Subcutaneous preadipocyte (primary cell): Measurements from ENCODE around the gene ZFP3. TPM values are rescaled to one million over a fixed set of nuclear protein-coding genes. Genes with fewer than 3 reads are reported as not detected.

Source experiments
- small RNA-seq: library from RNA; depleted of rRNA; stranded (forward); fragments of <200 nt; gene quantifications from one replicate; pipeline ENCODE3, GENCODE V24; 2012
- total RNA-seq: library from RNA; depleted of rRNA; stranded (reverse); fragments of >200 nt; gene quantifications from 2 replicates; pipeline ENCODE4 v1.2.3, GENCODE V29; 2012

ZFP3 gene
- total RNA-seq, result 1.5 and 2.0 TPM in 2 replicates

DNA sequence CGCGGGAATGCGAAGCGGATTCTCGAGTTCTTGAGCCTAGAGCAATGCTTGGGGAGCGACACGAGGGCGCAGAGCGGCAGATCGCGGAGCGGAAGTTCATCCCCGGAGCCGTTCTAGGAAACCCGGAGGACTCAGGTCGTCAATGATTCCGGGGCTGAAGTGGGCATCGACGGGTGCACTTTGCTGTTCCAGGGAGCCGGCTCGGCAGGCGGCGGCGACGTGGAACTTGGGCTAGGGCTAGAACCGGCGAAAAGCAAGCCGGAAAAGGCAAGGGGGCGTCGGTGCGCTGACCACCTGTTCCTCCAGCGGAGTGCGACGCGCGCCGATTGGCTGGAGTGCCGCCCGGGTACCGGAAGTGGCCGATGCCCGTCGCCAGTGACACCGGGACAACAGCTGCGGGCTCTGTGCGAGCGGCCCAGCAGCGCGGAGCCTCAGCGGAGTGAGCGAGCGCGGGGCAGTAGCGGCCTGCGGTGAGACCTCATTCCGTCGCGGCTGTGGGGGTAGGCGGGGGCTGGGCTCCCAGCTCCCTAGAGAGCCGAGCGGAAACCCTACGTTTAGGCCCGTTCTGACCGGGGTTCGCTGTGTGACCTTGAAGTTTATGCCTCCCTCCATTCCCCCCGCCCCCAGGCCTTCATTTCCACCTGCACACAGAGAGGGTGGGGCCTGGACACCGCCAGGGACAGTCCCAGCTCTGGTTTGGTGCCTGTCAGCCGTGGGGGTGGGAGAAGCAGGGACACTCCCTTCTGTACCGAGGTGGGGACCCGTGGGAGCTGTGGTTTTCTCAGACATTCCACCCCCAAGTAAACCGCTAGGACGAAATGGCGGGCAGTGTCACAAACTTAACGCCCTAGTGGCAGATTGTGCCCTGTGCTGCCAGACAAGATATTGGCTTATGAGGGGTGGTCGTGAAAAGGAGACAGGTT, at the start of gene ZFP3:
Gene ZFP3, plus strand, starts transcription at position 362 of the 923 bp plus-strand sequence. CDS start 13,038 bp downstream, outside the sequence.

DNA sequence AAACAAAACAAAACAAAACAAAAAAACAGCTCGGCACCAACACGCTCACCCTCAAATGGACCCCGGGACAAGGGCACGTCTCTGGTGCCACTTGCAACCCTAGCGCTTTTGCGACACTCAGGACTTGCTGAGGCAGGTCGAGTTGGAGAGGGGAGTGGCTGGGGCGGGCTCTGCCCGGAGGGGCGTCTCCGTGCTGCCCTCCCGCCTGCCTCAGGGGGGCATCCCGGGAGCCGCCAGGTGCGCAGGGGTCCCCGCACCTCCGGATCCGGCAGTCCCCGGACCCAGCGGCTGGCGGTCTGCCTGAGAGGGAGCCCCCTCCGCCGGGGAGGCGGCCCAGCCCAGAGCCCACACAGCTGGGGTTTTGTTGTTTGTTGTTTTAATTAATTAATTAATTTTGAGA, 43.0 kb upstream of the ZFP3 start, which contains the start of gene SLC52A1:
Gene SLC52A1, minus strand, starts transcription at position 112 of the 400 bp plus-strand sequence. CDS start 820 bp downstream, outside the sequence.

DNA sequence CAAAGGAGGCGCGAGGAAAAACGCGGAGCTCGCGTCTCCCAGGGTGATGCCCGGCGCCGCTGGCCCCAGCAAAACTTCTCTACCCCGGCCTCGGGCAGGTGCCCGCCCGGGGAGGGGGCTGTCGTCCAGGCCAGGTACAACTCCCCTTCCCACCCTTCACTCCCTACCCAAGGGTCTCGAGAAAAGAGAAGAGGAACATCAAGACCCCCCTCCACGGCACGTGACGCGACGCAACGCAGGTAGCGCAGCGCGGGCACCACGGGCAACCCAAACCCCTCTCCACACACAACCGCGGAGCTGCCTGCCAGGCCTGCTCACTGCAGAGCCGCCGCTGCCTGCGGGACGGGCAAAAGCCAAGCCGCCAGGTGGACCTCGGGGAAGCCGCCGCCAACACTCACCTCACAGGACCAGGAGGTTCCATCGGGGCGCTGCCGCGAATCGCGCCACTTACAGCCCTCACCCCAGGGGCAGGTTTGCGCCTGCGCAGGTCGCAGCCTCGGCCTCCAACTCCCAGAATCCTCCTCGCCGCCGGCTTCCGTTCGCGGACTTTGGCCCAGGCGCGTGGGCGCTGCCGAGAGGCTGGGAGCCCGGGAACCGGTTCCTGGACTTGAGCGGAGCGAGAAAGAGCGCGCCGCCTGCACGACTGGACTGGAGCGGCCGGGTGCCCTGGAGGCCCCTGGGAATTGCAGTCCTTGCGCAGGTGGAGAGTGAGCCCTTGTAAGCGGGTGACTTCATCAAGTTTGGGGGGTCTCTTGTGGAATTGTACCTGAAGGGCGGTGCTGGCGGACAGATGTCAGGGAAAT, 33.3 kb downstream of the ZFP3 start, which contains the start of gene ZNF232:
Gene ZNF232, minus strand, starts transcription at position 477 of the 803 bp plus-strand sequence. Its CDS starts 56 bp downstream, at position 421.

DNA sequence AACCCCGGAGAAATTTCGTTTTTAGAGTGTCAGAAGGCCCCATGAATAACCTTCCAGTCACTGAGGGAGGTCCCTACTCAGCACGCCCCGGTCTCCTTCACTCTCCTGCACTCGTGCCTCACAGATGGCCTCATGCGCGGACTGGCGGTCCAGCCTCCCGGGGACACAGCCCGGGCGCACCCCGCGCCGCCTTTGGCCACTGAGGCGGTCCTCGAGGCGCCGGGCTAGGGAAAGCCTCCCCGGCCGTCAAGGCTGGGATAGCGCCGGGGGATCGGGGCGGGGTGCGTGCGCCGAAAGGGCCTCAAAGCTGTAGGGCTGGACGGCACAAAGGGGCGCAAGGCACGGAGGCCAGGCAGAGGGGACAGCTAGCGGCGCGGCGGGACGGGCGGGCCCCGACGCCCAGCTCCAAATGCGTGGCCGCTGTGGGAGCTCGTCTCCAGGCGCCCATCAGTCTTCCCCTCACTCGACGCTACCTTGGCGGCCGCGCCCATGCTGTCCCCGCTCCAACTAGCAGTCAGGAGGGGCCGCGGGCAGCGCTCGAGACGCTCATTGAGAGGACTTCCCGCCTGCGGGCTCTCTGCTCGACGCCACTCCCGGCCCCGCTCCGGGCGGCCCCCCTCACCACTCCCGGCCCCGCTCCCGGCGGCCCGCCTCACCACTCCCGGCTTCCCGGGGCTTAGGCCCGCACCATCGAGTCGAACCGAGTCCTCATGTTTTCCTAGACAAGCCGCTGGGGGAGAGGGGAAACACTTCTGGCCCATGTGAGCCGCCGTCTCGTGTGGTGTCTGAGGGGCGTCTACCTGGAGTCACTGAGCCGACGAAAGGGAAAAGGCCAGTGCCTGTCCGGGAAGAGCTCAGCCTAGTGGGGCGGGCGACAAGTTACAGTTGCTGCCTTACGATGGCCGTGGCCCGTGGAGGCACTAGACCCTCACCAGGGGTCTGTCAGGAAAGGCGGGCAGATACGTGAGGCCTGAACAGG, 37.7 kb downstream of the ZFP3 start, which contains the start of gene USP6:
Gene USP6, plus strand, starts transcription at position 360 of the 979 bp plus-strand sequence. CDS start 14,336 bp downstream, outside the sequence.

Small RNA genes within 50 kb of the gene (small RNA-seq; reads per million reads assigned to genes)
- gene AC012146.4, result not detected

Other genes starting within 250 kb of the ZFP3 start
- gene MINK1, start 245.1 kb upstream of the ZFP3 start, total RNA-seq, result 32.0 and 37.3 TPM in 2 replicates
- 0.37 and 0.59 TPM in 2 replicates for gene C17orf107, start 178.9 kb upstream of the ZFP3 start, total RNA-seq
- 0.37 TPM in 1 of 2 replicates, not detected in the other for gene CHRNE, start 175.4 kb upstream of the ZFP3 start, total RNA-seq
- gene GP1BA, start 146.2 kb upstream of the ZFP3 start, total RNA-seq, result not detected in 2 replicates
- 50.0 and 50.2 TPM in 2 replicates for gene SLC25A11, start 138.4 kb upstream of the ZFP3 start, total RNA-seq
- 29.4 and 29.9 TPM in 2 replicates for gene RNF167, start 138.2 kb upstream of the ZFP3 start, total RNA-seq
- 412 and 494 TPM in 2 replicates for gene PFN1, start 129.9 kb upstream of the ZFP3 start, total RNA-seq
- 1.1 and 1.6 TPM in 2 replicates for gene ENO3, start 127.3 kb upstream of the ZFP3 start, total RNA-seq
- 30.1 and 37.5 TPM in 2 replicates for gene SPAG7, start 110.7 kb upstream of the ZFP3 start, total RNA-seq
- gene CAMTA2, start 90.8 kb upstream of the ZFP3 start, total RNA-seq, result 10.3 and 20.3 TPM in 2 replicates
- gene INCA1, start 80.9 kb upstream of the ZFP3 start, total RNA-seq, result 0.37 TPM in 1 of 2 replicates, not detected in the other
- 38.6 and 50.8 TPM in 2 replicates for gene KIF1C, start 80.5 kb upstream of the ZFP3 start, total RNA-seq
- under 0.01 TPM in 1 of 2 replicates, not detected in the other for gene SLC52A1, start 43.0 kb upstream of the ZFP3 start, total RNA-seq
- gene ZNF232, start 33.4 kb downstream of the ZFP3 start, total RNA-seq, result 7.2 and 7.3 TPM in 2 replicates
- not detected in 2 replicates for gene USP6, start 37.6 kb downstream of the ZFP3 start, total RNA-seq
- 5.1 and 6.6 TPM in 2 replicates for gene ZNF594, start 113.4 kb downstream of the ZFP3 start, total RNA-seq
- not detected in 2 replicates for gene SCIMP, start 156.4 kb downstream of the ZFP3 start, total RNA-seq
- 34.2 and 45.7 TPM in 2 replicates for gene RABEP1, start 203.8 kb downstream of the ZFP3 start, total RNA-seq